Common myeloid progenitor, CD34-positive (primary cell): ENCODE data around the gene C16orf54.
A peak's percentile ranks its signal among the peaks of the same experiment; 100 is the strongest.
"Not testable (repeated sequence)": the region's sequence is repeated elsewhere in the genome, so short reads cannot be mapped to it uniquely, and the experiment has no call there.

ENCODE experiments used
- CTCF ChIA-PET: fragments of 350-600 bp; sonication (Branson Sonifier 250); formaldehyde crosslinking; loops from one replicate; lab custom pipeline; 2021; ENCODE audit warnings: antibody characterized with exemption; lab: Charles Lee
- POLR2A ChIA-PET: fragments of 350-600 bp; sonication (Branson Sonifier 250); formaldehyde crosslinking; loops from one replicate; lab custom pipeline; 2021; ENCODE audit warnings: antibody characterized with exemption; lab: Charles Lee
- DNase-seq, 3 donors: peaks; one replicate each; pipeline versions ENCODE4 v3.0.0 to v3.0.0-alpha.2; 2013
- H3K27ac ChIP-seq, 2 experiments: 1 replicate in 1 of 2; 2 replicates in 1 of 2; pipeline ENCODE4 v1.7.0; 2013; ENCODE audit warnings: inconsistent platforms in 2 of 2, low read length in 2 of 2, mild to moderate bottlenecking in 2 of 2, low read depth in 1 of 2, moderate library complexity in 1 of 2; ENCODE audit not compliant: severe bottlenecking in 2 of 2, insufficient read depth in 1 of 2, poor library complexity in 1 of 2
- H3K27me3 ChIP-seq, 5 experiments: replicated peaks in 2 of 5; 1 replicate in 3 of 5; 2 replicates in 2 of 5; pipeline versions ENCODE4 v1.6.1 to v1.7.0; 2013; ENCODE audit warnings: low read length in 4 of 5, mild to moderate bottlenecking in 2 of 5, moderate library complexity in 2 of 5, inconsistent platforms in 1 of 5; ENCODE audit not compliant: insufficient read depth in 5 of 5, control insufficient read depth in 4 of 5
- H3K36me3 ChIP-seq, 4 experiments: 1 replicate in 2 of 4; 2 replicates in 2 of 4; pipeline versions ENCODE4 v1.6.1 to v1.7.0; 2013; ENCODE audit warnings: low read length in 3 of 4, control low read depth in 1 of 4, mild to moderate bottlenecking in 1 of 4; ENCODE audit not compliant: control insufficient read depth in 4 of 4, insufficient read depth in 4 of 4
- H3K4me1 ChIP-seq, 4 experiments: 1 replicate in 3 of 4; 2 replicates in 1 of 4; pipeline versions ENCODE4 v1.6.1 to v1.7.1; 2013; ENCODE audit warnings: low read length in 3 of 4, mild to moderate bottlenecking in 3 of 4, control low read depth in 1 of 4, inconsistent platforms in 1 of 4, moderate library complexity in 1 of 4; ENCODE audit not compliant: control insufficient read depth in 4 of 4, insufficient read depth in 4 of 4; ENCODE audit errors: control extremely low read depth in 1 of 4
- H3K4me3 ChIP-seq, 7 experiments: 1 replicate in 4 of 7; 2 replicates in 3 of 7; pipeline versions ENCODE4 v1.5.1 to v1.7.0; 2013; ENCODE audit warnings: mild to moderate bottlenecking in 7 of 7, low read length in 6 of 7, moderate library complexity in 6 of 7, inconsistent platforms in 2 of 7, low read depth in 2 of 7, control low read depth in 1 of 7; ENCODE audit not compliant: insufficient read depth in 4 of 7, control insufficient read depth in 1 of 7; ENCODE audit errors: extremely low read depth in 1 of 7
- H3K9me3 ChIP-seq, 5 experiments: 1 replicate in 4 of 5; 2 replicates in 1 of 5; pipeline versions ENCODE4 v1.6.1 to v1.7.1; 2013; ENCODE audit warnings: low read length in 4 of 5, mild to moderate bottlenecking in 2 of 5, inconsistent platforms in 1 of 5, low read depth in 1 of 5, moderate library complexity in 1 of 5; ENCODE audit not compliant: control insufficient read depth in 4 of 5, insufficient read depth in 2 of 5; ENCODE audit errors: control extremely low read depth in 1 of 5
- whole genome bisulfite sequencing: methylation state at CpG from one replicate; pipeline ENCODE4 v1.1.5; 2013; ENCODE audit not compliant: insufficient coverage; 5-methylcytosine and 5-hydroxymethylcytosine counted together

C16orf54 gene

DNA sequence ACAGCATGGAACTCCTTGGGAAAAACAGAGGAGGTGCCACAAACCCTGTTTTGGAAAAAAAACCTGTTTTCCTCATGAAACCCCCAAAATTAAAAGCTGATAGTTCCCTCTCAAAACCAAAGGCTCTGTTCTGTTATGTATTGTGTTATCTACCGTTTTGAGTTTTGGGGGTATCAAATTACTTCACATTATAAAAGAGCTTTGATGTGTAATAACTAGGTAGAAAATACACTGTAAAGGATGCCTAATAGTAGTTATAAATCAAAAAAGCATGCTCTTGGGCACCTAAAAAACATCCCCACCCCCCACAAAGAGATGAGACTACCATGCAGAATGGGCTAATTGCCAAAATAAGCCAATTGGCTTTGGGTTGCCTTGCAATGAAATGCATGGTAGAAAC is 30.8 kb downstream of the C16orf54 start:
- no CpG with 5 or more reads among the region's 1 CpG for WGBS
- H3K27me3 ChIP-seq = no peaks in the 10 kb centered on the region
- no peak overlapping the region for H3K27ac ChIP-seq
- no peak for DNase-seq
- no peak overlapping the region for H3K4me3 ChIP-seq
- POLR2A ChIA-PET = interaction anchor here (0.6 kb wide), 1 partner anchor 114 kb away, joined by 3 read pairs; no protein-coding TSS in a partner anchor
- H3K4me1 ChIP-seq = peaks cover 0 to 3% (median under 1%) of the 10 kb centered on the region in 4 experiments
- CTCF ChIA-PET = interaction anchor here (0.6 to 1.8 kb wide), 5 partner anchors 10 to 790 kb away, joined by 3 to 10 read pairs (median 3); no protein-coding TSS in a partner anchor
- no peaks in the 10 kb centered on the region for H3K36me3 ChIP-seq
- H3K9me3 ChIP-seq = no peaks in the 10 kb centered on the region

DNA sequence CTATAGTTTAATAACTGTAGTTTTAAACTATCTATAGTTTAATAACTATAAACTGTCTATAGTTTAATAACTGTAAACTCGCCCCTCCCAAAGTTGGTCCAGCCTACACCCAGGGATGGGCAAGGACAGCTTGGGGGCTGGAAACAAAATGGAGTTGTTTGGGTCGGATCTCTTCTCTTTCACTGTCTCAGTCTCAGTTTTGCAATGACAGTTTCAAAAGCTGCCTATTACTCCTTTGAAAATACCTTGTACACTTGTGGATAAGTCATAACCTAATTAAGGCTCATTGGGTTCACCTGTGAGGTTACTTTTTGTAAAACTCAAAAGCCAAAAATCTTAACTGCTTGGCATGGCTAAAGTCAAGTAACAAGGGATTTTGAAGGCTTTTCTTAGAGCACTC is 31.4 kb downstream of the C16orf54 start:
- POLR2A ChIA-PET = interaction anchor here (0.6 to 0.7 kb wide), 2 partner anchors 32 to 115 kb away, joined by 3 read pairs; no protein-coding TSS in a partner anchor

DNA sequence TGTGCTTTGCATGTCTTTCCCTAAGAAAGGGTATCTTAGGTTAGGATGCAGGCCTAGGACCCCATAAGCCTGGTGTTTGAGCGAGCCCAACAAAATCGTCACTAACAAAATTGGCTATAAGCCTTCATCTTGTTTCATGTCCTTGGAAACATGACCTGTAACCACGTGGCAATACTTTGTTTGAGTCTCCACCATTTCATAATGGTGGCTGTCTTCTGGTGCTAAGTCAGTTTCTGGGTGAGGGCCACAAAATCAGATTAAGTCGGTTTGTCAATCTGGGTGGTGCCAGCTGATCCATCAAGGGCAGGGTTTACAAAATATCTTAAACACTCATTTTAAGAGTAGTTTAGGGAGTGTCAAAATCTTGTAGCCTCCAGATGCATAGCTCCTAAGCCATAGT is 33.0 kb downstream of the C16orf54 start:
- CTCF ChIA-PET = interaction anchor here (1.8 to 1.9 kb wide), 2 partner anchors 12 to 22 kb away, joined by 5 to 9 read pairs; no protein-coding TSS in a partner anchor
- H3K27ac ChIP-seq = no peak overlapping the region
- H3K4me3 ChIP-seq = no peak overlapping the region
- H3K27me3 ChIP-seq = peaks cover 0 to 7% (median 0%) of the 10 kb centered on the region in 5 experiments
- no peaks in the 10 kb centered on the region for H3K36me3 ChIP-seq
- H3K4me1 ChIP-seq = peaks cover 0 to 2% (median 0%) of the 10 kb centered on the region in 4 experiments
- H3K9me3 ChIP-seq = no peaks in the 10 kb centered on the region
- POLR2A ChIA-PET = interaction anchor here (0.6 kb wide), 1 partner anchor 45 kb away, joined by 3 read pairs; no protein-coding TSS in a partner anchor
- 100% methylated on average over 3 of the region's 4 CpGs for WGBS
- DNase-seq = no peak

More for the DNA sequence above, 31.4 kb downstream of the C16orf54 start:
- no peaks in the 10 kb centered on the region for H3K36me3 ChIP-seq
- H3K4me3 ChIP-seq = no peak overlapping the region
- 100% methylated on average over 1 of the region's 2 CpGs for WGBS
- H3K9me3 ChIP-seq = no peaks in the 10 kb centered on the region
- no peak for DNase-seq
- H3K27ac ChIP-seq = no peak overlapping the region
- H3K27me3 ChIP-seq = peaks cover 0 to under 1% (median 0%) of the 10 kb centered on the region in 5 experiments
- H3K4me1 ChIP-seq = peaks cover 0 to 3% (median under 1%) of the 10 kb centered on the region in 4 experiments
- CTCF ChIA-PET = interaction anchor here (1.2 to 1.8 kb wide), 3 partner anchors 10 to 23 kb away, joined by 3 to 10 read pairs (median 5); no protein-coding TSS in a partner anchor

DNA sequence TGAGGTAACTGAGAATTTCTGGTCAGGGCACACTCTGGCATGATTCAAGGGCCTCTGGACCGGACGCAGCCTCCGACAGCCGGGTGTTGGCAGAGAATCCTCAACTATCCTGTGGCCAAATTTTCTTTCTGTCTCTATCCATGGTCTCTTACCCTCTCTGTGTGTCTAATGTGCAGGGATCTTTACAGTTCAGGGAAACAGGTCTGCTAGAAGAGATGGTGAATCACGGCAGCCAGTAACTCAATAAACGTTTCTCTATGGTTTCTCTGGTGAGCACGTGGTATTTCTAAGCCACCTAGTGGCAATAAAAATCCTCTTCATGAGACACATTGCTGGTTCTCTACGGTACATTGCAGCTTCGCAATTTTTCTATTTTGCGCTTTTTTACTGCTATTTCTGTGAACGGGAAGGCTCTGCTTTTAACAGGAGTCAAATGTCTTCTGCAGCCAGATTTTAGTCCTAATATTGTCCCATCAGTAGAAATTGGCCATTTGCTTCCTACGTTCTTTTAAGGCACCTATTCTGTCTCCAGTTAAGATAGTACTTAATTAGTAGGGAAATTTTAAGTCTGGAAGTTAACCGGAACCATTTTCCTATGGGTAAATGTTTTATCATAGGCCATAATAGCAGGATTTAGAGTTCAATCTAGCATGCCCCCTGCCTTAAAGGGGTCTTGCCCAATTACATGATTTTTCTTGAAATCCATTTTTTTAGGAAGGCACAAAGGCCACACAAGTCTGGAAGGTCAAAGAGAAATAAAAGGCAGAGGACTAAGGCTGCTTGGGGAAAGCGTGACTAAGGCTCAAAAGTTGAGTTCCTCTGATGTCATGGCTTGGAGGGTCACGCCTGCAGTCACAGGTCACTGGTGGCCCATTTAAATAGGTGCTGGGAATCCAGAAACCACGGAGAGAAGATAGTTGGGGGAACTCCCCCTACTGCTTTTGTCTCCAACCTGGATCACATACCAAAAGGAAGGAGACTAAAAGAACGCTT is 35.3 kb downstream of the C16orf54 start:
- Histone ChIP-seq H3K9me3 (no peaks in the 10 kb centered on the region), H3K27me3 (peaks cover 0 to 7% (median 0%) of the 10 kb centered on the region in 5 experiments), H3K4me1 (peaks cover 0 to 2% (median 0%) of the 10 kb centered on the region in 4 experiments), H3K4me3 (no peak overlapping the region), H3K27ac (no peak overlapping the region), H3K36me3 (no peaks in the 10 kb centered on the region)
- POLR2A ChIA-PET = no interaction called here
- DNase-seq = peak; percentile 72 to 85 (median 85)
- 50% methylated on average over 12 of the region's 17 CpGs for WGBS
- CTCF ChIA-PET = interaction anchor here (0.9 to 1.5 kb wide), 5 partner anchors 10 to 138 kb away, joined by 3 to 7 read pairs (median 3); no protein-coding TSS in a partner anchor

DNA sequence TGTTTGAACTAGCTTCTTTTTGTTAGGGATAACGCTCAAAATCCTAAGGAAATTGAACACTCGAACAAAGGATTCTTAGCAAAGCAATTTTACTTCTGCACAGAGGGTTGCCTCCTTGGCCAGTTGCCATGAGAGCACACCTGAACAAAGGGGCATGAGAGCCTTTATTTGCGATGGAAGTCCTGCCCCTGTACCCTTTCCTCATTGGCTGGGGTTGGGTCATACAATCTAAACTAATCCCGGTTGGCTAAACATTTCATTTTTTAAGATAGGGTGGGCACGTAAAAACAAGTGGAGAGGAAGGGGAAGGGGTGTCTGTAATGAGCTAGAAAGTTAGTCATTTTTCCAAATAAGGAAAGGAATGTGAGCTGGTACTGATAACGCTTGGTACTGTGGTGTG is 36.1 kb downstream of the C16orf54 start:
- H3K4me1 ChIP-seq, H3K27ac ChIP-seq, POLR2A ChIA-PET, H3K9me3 ChIP-seq, H3K27me3 ChIP-seq, DNase-seq, H3K4me3 ChIP-seq, H3K36me3 ChIP-seq: not testable (repeated sequence)
- WGBS = 90% methylated on average over 4 of the region's 6 CpGs
- CTCF ChIA-PET = interaction anchor here (0.6 to 1.5 kb wide), 4 partner anchors 9 to 139 kb away, joined by 3 to 4 read pairs (median 3); no protein-coding TSS in a partner anchor

DNA sequence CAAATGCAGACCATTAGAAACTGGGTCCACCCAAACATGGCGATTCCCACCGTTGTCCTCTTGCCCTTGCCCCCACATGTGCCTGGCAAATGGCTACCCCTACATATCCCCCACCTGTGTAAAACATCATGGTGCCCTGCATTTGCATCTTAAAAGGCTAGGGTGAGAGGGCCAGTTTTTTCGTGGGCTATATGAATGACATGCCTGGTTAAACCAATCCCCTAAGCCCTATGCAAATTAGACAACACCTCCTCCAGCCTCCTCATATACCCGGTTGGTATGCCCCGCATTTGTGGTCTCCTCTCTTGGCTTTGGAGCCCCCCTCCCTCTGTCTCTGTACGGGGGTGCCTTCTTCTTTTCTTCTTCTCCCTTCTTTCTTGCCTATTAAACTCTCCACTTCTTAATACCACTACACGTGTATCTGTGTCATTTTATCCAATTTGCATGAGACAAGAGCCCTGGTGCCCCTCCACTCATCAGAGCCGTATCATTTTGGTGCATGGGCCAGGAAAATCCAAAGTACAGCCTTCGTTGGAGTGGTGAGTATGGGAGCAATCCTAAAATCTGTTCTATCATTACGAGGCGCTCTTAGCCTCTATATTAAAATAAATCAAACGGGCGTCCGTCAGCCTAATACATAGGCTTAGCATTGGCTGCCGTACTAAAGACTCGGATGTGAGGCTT is 36.7 kb downstream of the C16orf54 start:
- 79% methylated on average over 14 of the region's 16 CpGs for WGBS
- no peaks in the 10 kb centered on the region for H3K36me3 ChIP-seq
- DNase-seq = no peak
- H3K27me3 ChIP-seq = peaks cover 0 to 7% (median 0%) of the 10 kb centered on the region in 5 experiments
- H3K27ac ChIP-seq = no peak overlapping the region
- peaks cover 0 to 2% (median 0%) of the 10 kb centered on the region in 4 experiments for H3K4me1 ChIP-seq
- ChIA-PET CTCF (interaction anchor here (0.6 to 0.9 kb wide), 2 partner anchors 10 to 139 kb away, joined by 3 read pairs; no protein-coding TSS in a partner anchor), POLR2A (interaction anchor here (0.6 kb wide), 1 partner anchor 64 kb away, joined by 4 read pairs; no protein-coding TSS in a partner anchor)
- no peaks in the 10 kb centered on the region for H3K9me3 ChIP-seq
- no peak overlapping the region for H3K4me3 ChIP-seq
